Liver (tissue), 9 donors: ENCODE results near the gene NUP93. TPM values are rescaled to one million over a fixed set of nuclear protein-coding genes. Genes with fewer than 3 reads are reported as not detected.

ENCODE experiments used
- DNase-seq: peaks from one replicate; pipeline ENCODE4 v3.0.0-alpha.2; 2017; ENCODE audit warnings: low spot score
- H3K27ac ChIP-seq, 2 donors: one replicate each; pipeline ENCODE4 v1.7.0; 2013; ENCODE audit warnings: inconsistent platforms in 2 of 2, low read length in 2 of 2, control low read depth in 1 of 2, low read depth in 1 of 2, mild to moderate bottlenecking in 1 of 2
- H3K27me3 ChIP-seq, 4 donors: one replicate each; pipeline versions ENCODE4 v1.6.1 to v1.7.0; 2013; ENCODE audit warnings: low read length in 3 of 4, inconsistent platforms in 1 of 4, mild to moderate bottlenecking in 1 of 4, moderate library complexity in 1 of 4; ENCODE audit not compliant: control insufficient read depth in 4 of 4, insufficient read depth in 4 of 4
- H3K36me3 ChIP-seq, 4 donors: one replicate each; pipeline versions ENCODE4 v1.6.1 to v1.7.0; 2013; ENCODE audit warnings: low read length in 3 of 4, mild to moderate bottlenecking in 3 of 4, low read depth in 1 of 4, moderate library complexity in 1 of 4; ENCODE audit not compliant: control insufficient read depth in 4 of 4, insufficient read depth in 3 of 4
- H3K4me1 ChIP-seq, 4 donors: one replicate each; pipeline versions ENCODE4 v1.6.1 to v1.7.0; 2013; ENCODE audit warnings: low read length in 3 of 4, mild to moderate bottlenecking in 3 of 4, moderate library complexity in 1 of 4; ENCODE audit not compliant: control insufficient read depth in 4 of 4, insufficient read depth in 4 of 4
- H3K4me3 ChIP-seq, 3 donors: one replicate each; pipeline versions ENCODE4 v1.6.1 to v1.7.0; 2013; ENCODE audit warnings: low read length in 3 of 3, control low read depth in 1 of 3, low read depth in 1 of 3, mild to moderate bottlenecking in 1 of 3
- H3K9ac ChIP-seq, 2 donors: one replicate each; pipeline ENCODE4 v1.7.0; 2013; ENCODE audit warnings: low read length in 2 of 2, mild to moderate bottlenecking in 2 of 2, moderate library complexity in 2 of 2, control low read depth in 1 of 2, low read depth in 1 of 2
- H3K9me3 ChIP-seq, 4 donors: one replicate each; pipeline versions ENCODE4 v1.6.1 to v1.7.0; 2013; ENCODE audit warnings: low read length in 3 of 4; ENCODE audit not compliant: control insufficient read depth in 4 of 4
- ATF3 ChIP-seq: IDR thresholded peaks from 2 replicates; pipeline ENCODE4 v1.6.1; 2016; ENCODE audit warnings: antibody characterized with exemption
- CTCF ChIP-seq: fragments of 150-350 bp; IDR thresholded peaks from 2 replicates; pipeline ENCODE4 v1.5.1; 2017; ENCODE audit warnings: improper control_type of control experiment, low read depth, low read length; ENCODE audit not compliant: missing input control
- EGR1 ChIP-seq, 2 donors: IDR thresholded peaks; 2 replicates each; pipeline ENCODE4 v1.6.1; 2016 to 2018; ENCODE audit warnings: antibody characterized with exemption in 2 of 2, low read depth in 2 of 2
- FOXA2 ChIP-seq: IDR thresholded peaks from 2 replicates; pipeline ENCODE4 v1.6.1; 2016; ENCODE audit warnings: antibody characterized with exemption
- GABPA ChIP-seq, 2 donors: IDR thresholded peaks in 1 of 2; conservative IDR thresholded peaks in 1 of 2; 2 replicates each; pipeline ENCODE4 v1.6.1; 2016; ENCODE audit warnings: antibody characterized with exemption in 2 of 2, mild to moderate bottlenecking in 1 of 2, moderate library complexity in 1 of 2
- HNF4A ChIP-seq, 2 donors: conservative IDR thresholded peaks; 2 replicates each; pipeline ENCODE4 v1.6.1; 2016; ENCODE audit warnings: antibody characterized with exemption in 2 of 2, mild to moderate bottlenecking in 2 of 2
- JUND ChIP-seq, 2 donors: IDR thresholded peaks; 2 replicates each; pipeline ENCODE4 v1.6.1; 2016; ENCODE audit warnings: antibody characterized with exemption in 2 of 2
- RAD21 ChIP-seq, 2 donors: IDR thresholded peaks; 2 replicates each; pipeline ENCODE4 v1.6.1; 2016; ENCODE audit warnings: antibody characterized with exemption in 2 of 2, mild to moderate bottlenecking in 2 of 2
- RXRA ChIP-seq, 2 donors: IDR thresholded peaks; 2 replicates each; pipeline ENCODE4 v1.6.1; 2017 to 2018; ENCODE audit warnings: antibody characterized with exemption in 2 of 2, mild to moderate bottlenecking in 1 of 2
- SP1 ChIP-seq: IDR thresholded peaks from 2 replicates; pipeline ENCODE4 v1.6.1; 2018; ENCODE audit warnings: antibody characterized with exemption, mild to moderate bottlenecking
- TAF1 ChIP-seq: conservative IDR thresholded peaks from 2 replicates; pipeline ENCODE4 v1.6.1; 2016; ENCODE audit warnings: antibody characterized with exemption, mild to moderate bottlenecking
- YY1 ChIP-seq: IDR thresholded peaks from 2 replicates; pipeline ENCODE4 v1.6.1; 2016; ENCODE audit warnings: antibody characterized with exemption, mild to moderate bottlenecking
- WGBS: extraction: QIAGEN DNeasy Blood & Tissue Kit; methylation state at CpG from one replicate; pipeline ENCODE4 v1.1.7; 2013; 5-methylcytosine and 5-hydroxymethylcytosine counted together
- polyA plus RNA-seq, 2 donors: library from polyadenylated mRNA; stranded (reverse) in 1 of 2; unstranded in 1 of 2; fragments of 200-250 nt in 1 of 2; fragments of >200 nt in 1 of 2; fragmentation: Nextera tagmentation in 1 of 2; extraction: Ambion mirVana in 1 of 2; gene quantifications; one replicate each; pipeline versions ENCODE4 v1.2.1 to v1.2.3, GENCODE V29; 2013 to 2015
- total RNA-seq, 2 donors: library from RNA; depleted of rRNA; stranded (reverse); fragments of >200 nt; gene quantifications; one replicate each; pipeline ENCODE4 v1.2.3, GENCODE V29; 2014
- TF ChIP-seq, protein P1 (sequence below): IDR thresholded peaks from 2 replicates; pipeline ENCODE4 v1.6.1; 2016; ENCODE audit warnings: antibody characterized with exemption
- TF ChIP-seq, protein P2 (sequence below): IDR thresholded peaks from 2 replicates; pipeline ENCODE4 v1.6.1; 2016; ENCODE audit warnings: antibody characterized with exemption, mild to moderate bottlenecking
- donor health status: healthy.
- donor health status: healthy.
- donor health status: healthy.
- donor health status: healthy.
- donor health status: healthy.

Gene NUP93
- total and polyA plus RNA-seq, 4 donors: 8.2 to 31.8 (median 9.8) TPM

DNA sequence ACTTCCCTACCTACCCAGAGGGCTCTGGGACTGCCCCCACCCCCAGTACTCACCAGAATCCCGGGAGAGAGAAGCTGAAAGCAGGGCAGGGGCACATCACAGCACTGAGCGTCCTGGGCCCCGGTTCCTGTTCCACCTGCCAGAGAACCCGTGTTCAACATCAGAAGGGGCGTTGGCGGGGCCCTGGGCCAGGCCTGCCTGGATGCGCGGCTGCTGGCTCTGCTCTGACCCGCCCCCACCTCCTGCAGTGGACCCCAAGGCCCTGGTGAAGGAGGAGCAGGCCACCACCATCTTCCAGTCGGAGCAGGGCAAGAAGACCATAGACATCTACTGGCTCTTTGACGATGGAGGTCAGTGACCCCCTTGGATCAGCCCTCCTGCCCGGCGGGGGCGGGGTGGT lies 162.8 kb downstream of the NUP93 start:
- Histone ChIP-seq H3K9me3 (no peaks in the 10 kb centered on the region), H3K27ac (no peak overlapping the region), H3K9ac (no peak overlapping the region), H3K36me3 (no peaks in the 10 kb centered on the region), H3K27me3 (no peaks in the 10 kb centered on the region), H3K4me1 (peaks cover 0 to 2% (median 0%) of the 10 kb centered on the region in 4 donors), H3K4me3 (no peak overlapping the region)
- DNase-seq: no peak
- TF ChIP-seq TAF1 (no peak), YY1 (no peak), RXRA (IDR thresholded peaks at IDR 0.05) (no peak), HNF4A (conservative IDR thresholded peaks at IDR 0.05) (no peak), EGR1 (IDR thresholded peaks at IDR 0.05; ENCODE audit: low read depth in 2 of 2) (no peak), FOXA2 (no peak)
- TF ChIP-seq, protein P1, sequence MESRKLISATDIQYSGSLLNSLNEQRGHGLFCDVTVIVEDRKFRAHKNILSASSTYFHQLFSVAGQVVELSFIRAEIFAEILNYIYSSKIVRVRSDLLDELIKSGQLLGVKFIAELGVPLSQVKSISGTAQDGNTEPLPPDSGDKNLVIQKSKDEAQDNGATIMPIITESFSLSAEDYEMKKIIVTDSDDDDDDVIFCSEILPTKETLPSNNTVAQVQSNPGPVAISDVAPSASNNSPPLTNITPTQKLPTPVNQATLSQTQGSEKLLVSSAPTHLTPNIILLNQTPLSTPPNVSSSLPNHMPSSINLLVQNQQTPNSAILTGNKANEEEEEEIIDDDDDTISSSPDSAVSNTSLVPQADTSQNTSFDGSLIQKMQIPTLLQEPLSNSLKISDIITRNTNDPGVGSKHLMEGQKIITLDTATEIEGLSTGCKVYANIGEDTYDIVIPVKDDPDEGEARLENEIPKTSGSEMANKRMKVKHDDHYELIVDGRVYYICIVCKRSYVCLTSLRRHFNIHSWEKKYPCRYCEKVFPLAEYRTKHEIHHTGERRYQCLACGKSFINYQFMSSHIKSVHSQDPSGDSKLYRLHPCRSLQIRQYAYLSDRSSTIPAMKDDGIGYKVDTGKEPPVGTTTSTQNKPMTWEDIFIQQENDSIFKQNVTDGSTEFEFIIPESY: no peak
- WGBS: 84% methylated on average over 14 of the region's 14 CpGs

- Histone ChIP-seq H3K4me1 (peaks cover 0 to 2% (median 0%) of the 10 kb centered on the region in 4 donors), H3K9me3 (no peaks in the 10 kb centered on the region), H3K36me3 (no peaks in the 10 kb centered on the region), H3K27me3 (no peaks in the 10 kb centered on the region), H3K4me3 (no peak overlapping the region), H3K27ac (no peak overlapping the region), H3K9ac (no peak overlapping the region)
- no peak for TF ChIP-seq GABPA (IDR thresholded peaks at IDR 0.05 in 1 of 2, conservative IDR thresholded peaks at IDR 0.05 in 1 of 2)
- no peak for TF ChIP-seq TAF1
- TF ChIP-seq EGR1 (IDR thresholded peaks at IDR 0.05; ENCODE audit: low read depth in 2 of 2): no peak
- TF ChIP-seq FOXA2: no peak
- no peak for TF ChIP-seq RAD21 (IDR thresholded peaks at IDR 0.05)
- TF ChIP-seq RXRA (IDR thresholded peaks at IDR 0.05): no peak
- TF ChIP-seq CTCF: no peak
- TF ChIP-seq, protein P1: no peak
- no peak for TF ChIP-seq HNF4A (conservative IDR thresholded peaks at IDR 0.05)
- no peak for TF ChIP-seq SP1
- no peak for TF ChIP-seq ATF3
- TF ChIP-seq, protein P2, sequence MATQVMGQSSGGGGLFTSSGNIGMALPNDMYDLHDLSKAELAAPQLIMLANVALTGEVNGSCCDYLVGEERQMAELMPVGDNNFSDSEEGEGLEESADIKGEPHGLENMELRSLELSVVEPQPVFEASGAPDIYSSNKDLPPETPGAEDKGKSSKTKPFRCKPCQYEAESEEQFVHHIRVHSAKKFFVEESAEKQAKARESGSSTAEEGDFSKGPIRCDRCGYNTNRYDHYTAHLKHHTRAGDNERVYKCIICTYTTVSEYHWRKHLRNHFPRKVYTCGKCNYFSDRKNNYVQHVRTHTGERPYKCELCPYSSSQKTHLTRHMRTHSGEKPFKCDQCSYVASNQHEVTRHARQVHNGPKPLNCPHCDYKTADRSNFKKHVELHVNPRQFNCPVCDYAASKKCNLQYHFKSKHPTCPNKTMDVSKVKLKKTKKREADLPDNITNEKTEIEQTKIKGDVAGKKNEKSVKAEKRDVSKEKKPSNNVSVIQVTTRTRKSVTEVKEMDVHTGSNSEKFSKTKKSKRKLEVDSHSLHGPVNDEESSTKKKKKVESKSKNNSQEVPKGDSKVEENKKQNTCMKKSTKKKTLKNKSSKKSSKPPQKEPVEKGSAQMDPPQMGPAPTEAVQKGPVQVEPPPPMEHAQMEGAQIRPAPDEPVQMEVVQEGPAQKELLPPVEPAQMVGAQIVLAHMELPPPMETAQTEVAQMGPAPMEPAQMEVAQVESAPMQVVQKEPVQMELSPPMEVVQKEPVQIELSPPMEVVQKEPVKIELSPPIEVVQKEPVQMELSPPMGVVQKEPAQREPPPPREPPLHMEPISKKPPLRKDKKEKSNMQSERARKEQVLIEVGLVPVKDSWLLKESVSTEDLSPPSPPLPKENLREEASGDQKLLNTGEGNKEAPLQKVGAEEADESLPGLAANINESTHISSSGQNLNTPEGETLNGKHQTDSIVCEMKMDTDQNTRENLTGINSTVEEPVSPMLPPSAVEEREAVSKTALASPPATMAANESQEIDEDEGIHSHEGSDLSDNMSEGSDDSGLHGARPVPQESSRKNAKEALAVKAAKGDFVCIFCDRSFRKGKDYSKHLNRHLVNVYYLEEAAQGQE: no peak
- no peak for TF ChIP-seq JUND (IDR thresholded peaks at IDR 0.05)
- DNase-seq: no peak
- 96% methylated on average over 12 of the region's 12 CpGs for WGBS
Measured at GRCh38 chr16:56894331-56894917, 164.5 kb downstream of the NUP93 start.
